ENCODE data around the gene TMEM61.

DNA sequence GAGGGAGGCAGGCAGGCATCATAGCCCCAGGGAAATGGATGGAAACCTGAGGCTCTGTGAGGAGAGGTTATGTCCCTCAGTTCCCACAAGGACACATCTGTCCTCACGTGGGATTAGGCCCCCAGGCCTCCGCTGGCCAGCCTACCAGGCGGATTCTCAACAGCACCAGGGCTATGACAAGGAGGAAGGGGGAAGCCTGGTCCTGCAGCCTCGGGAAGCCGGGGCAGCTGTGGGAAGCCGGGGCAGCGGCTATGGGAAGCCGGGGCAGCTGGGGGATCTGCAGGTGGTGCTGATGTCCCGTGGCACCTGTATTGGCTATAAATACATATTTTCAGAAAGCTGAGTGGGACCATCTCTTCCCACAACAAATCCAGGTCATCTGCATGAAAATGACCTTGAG lies 38.0 kb downstream of the TMEM61 start:
- TF ChIP-seq POLR2A (IDR thresholded peaks at IDR 0.05) = no peak
- TF ChIP-seq, protein P1, sequence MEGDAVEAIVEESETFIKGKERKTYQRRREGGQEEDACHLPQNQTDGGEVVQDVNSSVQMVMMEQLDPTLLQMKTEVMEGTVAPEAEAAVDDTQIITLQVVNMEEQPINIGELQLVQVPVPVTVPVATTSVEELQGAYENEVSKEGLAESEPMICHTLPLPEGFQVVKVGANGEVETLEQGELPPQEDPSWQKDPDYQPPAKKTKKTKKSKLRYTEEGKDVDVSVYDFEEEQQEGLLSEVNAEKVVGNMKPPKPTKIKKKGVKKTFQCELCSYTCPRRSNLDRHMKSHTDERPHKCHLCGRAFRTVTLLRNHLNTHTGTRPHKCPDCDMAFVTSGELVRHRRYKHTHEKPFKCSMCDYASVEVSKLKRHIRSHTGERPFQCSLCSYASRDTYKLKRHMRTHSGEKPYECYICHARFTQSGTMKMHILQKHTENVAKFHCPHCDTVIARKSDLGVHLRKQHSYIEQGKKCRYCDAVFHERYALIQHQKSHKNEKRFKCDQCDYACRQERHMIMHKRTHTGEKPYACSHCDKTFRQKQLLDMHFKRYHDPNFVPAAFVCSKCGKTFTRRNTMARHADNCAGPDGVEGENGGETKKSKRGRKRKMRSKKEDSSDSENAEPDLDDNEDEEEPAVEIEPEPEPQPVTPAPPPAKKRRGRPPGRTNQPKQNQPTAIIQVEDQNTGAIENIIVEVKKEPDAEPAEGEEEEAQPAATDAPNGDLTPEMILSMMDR (IDR thresholded peaks at IDR 0.05) = no peak
- no peak for TF ChIP-seq POLR2AphosphoS5 (IDR thresholded peaks at IDR 0.05)

Data from stomach (tissue), 4 donors.